ENCODE results near the gene CACNA2D1. TPM values are rescaled to one million over a fixed set of nuclear protein-coding genes. Genes with fewer than 3 reads are reported as not detected.

CACNA2D1 gene
- total RNA-seq, 1 donor from 2014 or later, result 10.3 TPM

DNA sequence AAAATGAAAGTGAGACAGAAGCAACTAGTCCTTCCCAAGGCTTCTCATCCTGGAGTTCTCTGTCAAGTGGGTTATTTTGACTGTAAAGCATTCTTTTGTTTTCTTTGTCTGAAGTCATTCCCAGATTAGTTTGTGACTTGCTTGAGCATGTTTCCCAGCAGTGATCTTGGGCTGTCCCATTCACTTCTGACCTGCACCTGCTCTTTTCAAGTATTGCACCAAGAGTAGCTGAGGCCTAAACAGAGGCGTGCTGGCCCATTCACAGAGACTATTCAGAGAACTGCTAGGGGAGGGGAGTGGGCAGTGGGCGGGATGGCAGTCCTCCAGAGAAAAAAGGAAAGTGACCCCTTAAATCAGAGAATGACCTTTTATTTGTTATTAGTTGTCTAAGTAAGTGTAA lies 61.3 kb downstream of the CACNA2D1 start:
- intact Hi-C loops (cut with DNase I), result no loop called here
- ATAC-seq, result peak; percentile 41

GRCh38 chr7:82376739-82377138 lies 66.8 kb downstream of the CACNA2D1 start:
- DNase-seq (no peak), ATAC-seq (no peak)
- intact Hi-C loops (cut with DNase I), result no loop called here
- H3K4me3 ChIP-seq, result no peak overlapping the region
- no peak for TF ChIP-seq CTCF (IDR thresholded peaks at IDR 0.05)
- no peaks in the 10 kb centered on the region for H3K36me3 ChIP-seq
- H3K9me3 ChIP-seq, result no peaks in the 10 kb centered on the region
- no peaks in the 10 kb centered on the region for H3K27me3 ChIP-seq
- no peaks in the 10 kb centered on the region for H3K4me1 ChIP-seq
- no peak overlapping the region for H3K27ac ChIP-seq

More for the DNA sequence above, 61.3 kb downstream of the CACNA2D1 start:
- no peak for DNase-seq
- no peaks in the 10 kb centered on the region for H3K36me3 ChIP-seq
- H3K9me3 ChIP-seq, result no peaks in the 10 kb centered on the region
- no peak overlapping the region for H3K4me3 ChIP-seq
- H3K27me3 ChIP-seq, result no peaks in the 10 kb centered on the region
- H3K4me1 ChIP-seq, result no peaks in the 10 kb centered on the region
- H3K27ac ChIP-seq, result no peak overlapping the region
- TF ChIP-seq CTCF (IDR thresholded peaks at IDR 0.05), result no peak

- DNase-seq (no peak), ATAC-seq (no peak)
- Histone ChIP-seq H3K27me3 (no peaks in the 10 kb centered on the region), H3K9me3 (no peaks in the 10 kb centered on the region), H3K27ac (no peak overlapping the region), H3K4me3 (no peak overlapping the region), H3K4me1 (no peaks in the 10 kb centered on the region), H3K36me3 (no peaks in the 10 kb centered on the region)
- TF ChIP-seq CTCF (IDR thresholded peaks at IDR 0.05), result no peak
- intact Hi-C loops (cut with DNase I), result no loop called here
Observed at GRCh38 chr7:82375713-82376112, 67.9 kb downstream of the CACNA2D1 start.

GRCh38 chr7:82375129-82375528 lies 68.4 kb downstream of the CACNA2D1 start:
- no peak for TF ChIP-seq CTCF (IDR thresholded peaks at IDR 0.05)
- DNase-seq (no peak), ATAC-seq (no peak)
- Histone ChIP-seq H3K27ac (no peak overlapping the region), H3K27me3 (no peaks in the 10 kb centered on the region), H3K4me1 (no peaks in the 10 kb centered on the region), H3K9me3 (no peaks in the 10 kb centered on the region), H3K4me3 (no peak overlapping the region), H3K36me3 (no peaks in the 10 kb centered on the region)
- intact Hi-C loops (cut with DNase I), result no loop called here

DNA sequence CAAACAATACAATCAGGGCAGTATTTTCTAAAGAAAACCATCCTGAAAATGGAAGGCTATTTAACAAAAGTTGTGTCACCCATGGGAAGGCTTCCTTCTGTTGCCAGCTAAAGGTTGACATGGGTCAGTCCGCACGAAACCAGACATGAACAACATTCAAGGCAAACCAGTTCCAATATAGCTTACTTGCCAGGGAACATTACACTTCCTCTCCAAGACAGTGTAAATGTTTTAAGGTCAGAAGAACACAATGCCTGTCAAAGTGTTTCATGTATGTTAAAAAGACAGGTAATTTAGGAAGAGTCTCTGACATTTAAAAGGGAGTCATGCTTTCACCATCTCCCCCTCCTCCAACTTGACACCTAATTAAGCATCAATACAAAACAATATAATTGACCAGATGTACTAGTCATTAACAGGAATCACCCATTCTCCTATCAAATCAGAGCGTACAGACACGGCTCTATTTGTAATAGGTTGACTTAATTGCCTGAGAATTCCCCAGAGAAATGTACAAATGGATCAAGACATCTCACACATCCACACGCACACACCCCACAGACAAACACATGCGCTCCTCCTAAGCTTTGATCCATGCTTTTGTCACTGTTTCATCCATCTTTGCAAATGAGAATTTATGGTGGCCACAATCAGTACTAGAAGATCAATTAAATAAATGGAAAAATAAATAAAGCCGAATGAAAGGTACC lies 69.5 kb downstream of the CACNA2D1 start:
- H3K9me3 ChIP-seq, result no peaks in the 10 kb centered on the region
- H3K27me3 ChIP-seq, result no peaks in the 10 kb centered on the region
- DNase-seq, result no peak
- intact Hi-C loops (cut with DNase I), result no loop called here
- H3K4me1 ChIP-seq, result no peaks in the 10 kb centered on the region
- H3K4me3 ChIP-seq, result no peak overlapping the region
- H3K27ac ChIP-seq, result no peak overlapping the region
- no peaks in the 10 kb centered on the region for H3K36me3 ChIP-seq
- TF ChIP-seq CTCF (IDR thresholded peaks at IDR 0.05), result no peak
- no peak for ATAC-seq

GRCh38 chr7:82364671-82365070 lies 78.9 kb downstream of the CACNA2D1 start:
- no peak for ATAC-seq

More at GRCh38 chr7:82364671-82365070, 78.9 kb downstream of the CACNA2D1 start:
- Histone ChIP-seq H3K27me3 (no peaks in the 10 kb centered on the region), H3K4me3 (no peak overlapping the region), H3K27ac (no peak overlapping the region), H3K4me1 (no peaks in the 10 kb centered on the region), H3K9me3 (no peaks in the 10 kb centered on the region), H3K36me3 (no peaks in the 10 kb centered on the region)
- no peak for DNase-seq
- TF ChIP-seq CTCF (IDR thresholded peaks at IDR 0.05), result no peak
- intact Hi-C loops (cut with DNase I), result no loop called here

All from upper lobe of right lung (tissue), 1 donor.